NCI-H510A (cell line): ENCODE results near the gene SLBP.
A peak's percentile ranks its signal among the peaks of the same experiment; 100 is the strongest.

Source experiments
- DNase-seq: peaks from one replicate; lab custom pipeline; 2025; lab: John Stamatoyannopoulos, UW

The SLBP gene

GRCh38 chr4:1726146-1726934, 14.2 kb upstream of the SLBP start:
- DNase-seq: peak; percentile 77

- DNase-seq: no peak
Measured at GRCh38 chr4:1725521-1725920, 13.4 kb upstream of the SLBP start.

GRCh38 chr4:1723131-1723801, 11.1 kb upstream of the SLBP start:
- no peak for DNase-seq

GRCh38 chr4:1722551-1723118, 10.5 kb upstream of the SLBP start:
- no peak for DNase-seq

GRCh38 chr4:1721666-1722550, 9.8 kb upstream of the SLBP start:
- no peak for DNase-seq

GRCh38 chr4:1721003-1721665, 9.0 kb upstream of the SLBP start, which contains the start of the genes TACC3 and TMEM129:
TSS of gene TACC3 (plus strand) at chr4:1721521. CDS start at chr4:1723422, 1,901 bp downstream.
TSS of gene TMEM129 (minus strand) at chr4:1721323. CDS start at chr4:1720837, 486 bp downstream.
- peak; percentile 97 for DNase-seq

GRCh38 chr4:1720163-1720983, 8.3 kb upstream of the SLBP start:
- DNase-seq: peak; percentile 31

GRCh38 chr4:1718095-1718850, 6.2 kb upstream of the SLBP start:
- DNase-seq: no peak

GRCh38 chr4:1717129-1718094, 5.3 kb upstream of the SLBP start:
- DNase-seq: no peak

- DNase-seq: no peak
Measured at GRCh38 chr4:1716065-1716945, 4.2 kb upstream of the SLBP start.

- no peak for DNase-seq
Measured at GRCh38 chr4:1715002-1715758, 3.1 kb upstream of the SLBP start.

- DNase-seq: no peak
Measured at GRCh38 chr4:1714303-1715001, 2.3 kb upstream of the SLBP start.

GRCh38 chr4:1713003-1713851, 1.1 kb upstream of the SLBP start:
- peak; percentile 40 for DNase-seq

GRCh38 chr4:1711571-1712215, 426 bp downstream of the SLBP start:
- no peak for DNase-seq
